Sigmoid colon (tissue), 4 donors: ENCODE data around the gene YAP1.

ENCODE experiments used
- EP300 ChIP-seq, 4 donors: sonication (generic); formaldehyde crosslinking; IDR thresholded peaks; one replicate each; pipeline ENCODE4 v1.6.1; 2017; ENCODE audit warnings: antibody characterized with exemption in 4 of 4
- POLR2A ChIP-seq, 2 donors: fragments of 450-650 bp; IDR thresholded peaks; one replicate each; pipeline ENCODE4 v1.6.1; 2016; ENCODE audit warnings: antibody characterized with exemption in 2 of 2, mild to moderate bottlenecking in 2 of 2, moderate library complexity in 2 of 2
- POLR2AphosphoS5 ChIP-seq, 4 donors: sonication (generic); formaldehyde crosslinking; IDR thresholded peaks; one replicate each; pipeline ENCODE4 v1.6.1; 2017; ENCODE audit warnings: antibody characterized with exemption in 4 of 4
- TF ChIP-seq, protein P1 (sequence below), 4 experiments: fragments of 450-650 bp in 3 of 4; fragments of 200-600 bp in 1 of 4; IDR thresholded peaks; one replicate each; pipeline ENCODE4 v1.5.1; 2016 to 2019; ENCODE audit warnings: antibody characterized with exemption in 4 of 4, mild to moderate bottlenecking in 3 of 4, moderate library complexity in 2 of 4

- TF ChIP-seq, protein P1, sequence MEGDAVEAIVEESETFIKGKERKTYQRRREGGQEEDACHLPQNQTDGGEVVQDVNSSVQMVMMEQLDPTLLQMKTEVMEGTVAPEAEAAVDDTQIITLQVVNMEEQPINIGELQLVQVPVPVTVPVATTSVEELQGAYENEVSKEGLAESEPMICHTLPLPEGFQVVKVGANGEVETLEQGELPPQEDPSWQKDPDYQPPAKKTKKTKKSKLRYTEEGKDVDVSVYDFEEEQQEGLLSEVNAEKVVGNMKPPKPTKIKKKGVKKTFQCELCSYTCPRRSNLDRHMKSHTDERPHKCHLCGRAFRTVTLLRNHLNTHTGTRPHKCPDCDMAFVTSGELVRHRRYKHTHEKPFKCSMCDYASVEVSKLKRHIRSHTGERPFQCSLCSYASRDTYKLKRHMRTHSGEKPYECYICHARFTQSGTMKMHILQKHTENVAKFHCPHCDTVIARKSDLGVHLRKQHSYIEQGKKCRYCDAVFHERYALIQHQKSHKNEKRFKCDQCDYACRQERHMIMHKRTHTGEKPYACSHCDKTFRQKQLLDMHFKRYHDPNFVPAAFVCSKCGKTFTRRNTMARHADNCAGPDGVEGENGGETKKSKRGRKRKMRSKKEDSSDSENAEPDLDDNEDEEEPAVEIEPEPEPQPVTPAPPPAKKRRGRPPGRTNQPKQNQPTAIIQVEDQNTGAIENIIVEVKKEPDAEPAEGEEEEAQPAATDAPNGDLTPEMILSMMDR (IDR thresholded peaks at IDR 0.05): no peak
- TF ChIP-seq POLR2A (IDR thresholded peaks at IDR 0.05) (no peak), POLR2AphosphoS5 (IDR thresholded peaks at IDR 0.05) (no peak), EP300 (IDR thresholded peaks at IDR 0.05) (no peak)
Observed at GRCh38 chr11:102108734-102109440, 1.4 kb upstream of the YAP1 start.
